CD4-positive, alpha-beta T cell (primary cell): ENCODE measurements around the gene MICAL2. TPM values are rescaled to one million over a fixed set of nuclear protein-coding genes. Genes with fewer than 3 reads are reported as not detected.

Experiments
- ATAC-seq: fragments of 200-7000 bp; cut with Tn5 transposase; one replicate; pipeline ENCODE4 v1.10.0; 2022; ENCODE audit warnings: mild to moderate bottlenecking; ENCODE audit not compliant: poor library complexity
- CTCF ChIA-PET: fragments of 350-600 bp; sonication (Branson Sonifier 250); formaldehyde crosslinking; loops from one replicate; lab custom pipeline; 2021; ENCODE audit warnings: antibody characterized with exemption, inconsistent platforms; lab: Charles Lee
- POLR2A ChIA-PET: fragments of 350-600 bp; sonication (Branson Sonifier 250); formaldehyde crosslinking; loops from one replicate; lab custom pipeline; 2021; ENCODE audit warnings: antibody characterized with exemption, inconsistent platforms; lab: Charles Lee
- DNase-seq, 14 experiments: peaks; one replicate each; pipeline ENCODE4 v3.0.0-alpha.2; 2013 to 2020; ENCODE audit warnings: mixed read lengths in 2 of 14
- H3K27ac ChIP-seq, 2 donors: one replicate each; pipeline versions ENCODE4 v1.5.1 to v1.7.0; 2013; ENCODE audit warnings: low read length in 2 of 2, low read depth in 1 of 2, mild to moderate bottlenecking in 1 of 2
- H3K27me3 ChIP-seq, 2 experiments: 1 replicate in 1 of 2; 2 replicates in 1 of 2; pipeline versions ENCODE4 v1.6.1 to v1.7.0; 2013; ENCODE audit warnings: low read length in 2 of 2, control low read depth in 1 of 2, mild to moderate bottlenecking in 1 of 2, moderate library complexity in 1 of 2; ENCODE audit not compliant: insufficient read depth in 2 of 2, control insufficient read depth in 1 of 2
- H3K36me3 ChIP-seq: one replicate; pipeline ENCODE4 v1.6.1; 2013; ENCODE audit warnings: low read length, control low read depth; ENCODE audit not compliant: insufficient read depth
- H3K4me1 ChIP-seq: one replicate; pipeline ENCODE4 v1.6.1; 2013; ENCODE audit warnings: low read length, control low read depth; ENCODE audit not compliant: insufficient read depth
- H3K4me3 ChIP-seq: one replicate; pipeline ENCODE4 v1.5.1; 2013; ENCODE audit warnings: mild to moderate bottlenecking, low read length, moderate library complexity
- H3K9me3 ChIP-seq, 2 experiments: 1 replicate in 1 of 2; 2 replicates in 1 of 2; pipeline versions ENCODE4 v1.6.1 to v1.7.0; 2013; ENCODE audit warnings: low read length in 2 of 2, mild to moderate bottlenecking in 2 of 2, control low read depth in 1 of 2, moderate library complexity in 1 of 2; ENCODE audit not compliant: control insufficient read depth in 1 of 2, insufficient read depth in 1 of 2
- H3K27ac Mint-ChIP-seq: one replicate; pipeline ENCODE4 v1.8.0; 2020; ENCODE audit warnings: mixed read lengths
- H3K27me3 Mint-ChIP-seq: one replicate; pipeline ENCODE4 v1.8.0; 2021; ENCODE audit warnings: mixed read lengths
- H3K36me3 Mint-ChIP-seq: one replicate; pipeline ENCODE4 v1.8.0; 2021; ENCODE audit warnings: low read depth, mixed read lengths
- H3K4me1 Mint-ChIP-seq: one replicate; pipeline ENCODE4 v1.8.0; 2021; ENCODE audit warnings: low read depth, mixed read lengths
- H3K4me3 Mint-ChIP-seq: one replicate; pipeline ENCODE4 v1.8.0; 2020; ENCODE audit warnings: mild to moderate bottlenecking, mixed read lengths
- H3K9me3 Mint-ChIP-seq: one replicate; pipeline ENCODE4 v1.8.0; 2020; ENCODE audit warnings: mixed read lengths
- intact Hi-C, 2 experiments: fragments of 100-400 bp; cut with DNase I in 1 of 2; cut with micrococcal nuclease in 1 of 2; formaldehyde crosslinking; loops; one replicate each; pipeline versions ENCODE4 v1.15.1 to v1.9.0; 2023 to 2025; cut with DNase I, micrococcal nuclease
- total RNA-seq, 174 experiments: library from RNA in 2 of 174; stranded (reverse) in 2 of 174; gene quantifications; one replicate each; pipeline ENCODE4 v1.2.3 and lab custom pipeline; 2021 to 2026
- TF ChIP-seq, protein P1 (sequence below): fragments of 200-600 bp; IDR thresholded peaks from one replicate; pipeline ENCODE4 v1.8.0; 2022; ENCODE audit warnings: antibody characterized with exemption, mild to moderate bottlenecking

Gene MICAL2
- total RNA-seq, 2 experiments from 2014 or later = 12.8 to 14.1 TPM

GRCh38 chr11:12269104-12269441 lies 158.7 kb downstream of the MICAL2 start:
- no peaks in the 10 kb centered on the region for H3K9me3 ChIP-seq
- no peak for DNase-seq
- Mint-ChIP-seq H3K27me3 (no peaks in the 10 kb centered on the region), H3K4me1 (no peaks in the 10 kb centered on the region), H3K36me3 (no peaks in the 10 kb centered on the region), H3K27ac (no peak overlapping the region), H3K9me3 (no peaks in the 10 kb centered on the region), H3K4me3 (no peak overlapping the region)
- no peak overlapping the region for H3K4me3 ChIP-seq
- H3K4me1 ChIP-seq = no peaks in the 10 kb centered on the region
- H3K36me3 ChIP-seq = peaks cover 3% of the 10 kb centered on the region
- H3K27me3 ChIP-seq = no peaks in the 10 kb centered on the region
- intact Hi-C loops = no loop called here
- TF ChIP-seq, protein P1, sequence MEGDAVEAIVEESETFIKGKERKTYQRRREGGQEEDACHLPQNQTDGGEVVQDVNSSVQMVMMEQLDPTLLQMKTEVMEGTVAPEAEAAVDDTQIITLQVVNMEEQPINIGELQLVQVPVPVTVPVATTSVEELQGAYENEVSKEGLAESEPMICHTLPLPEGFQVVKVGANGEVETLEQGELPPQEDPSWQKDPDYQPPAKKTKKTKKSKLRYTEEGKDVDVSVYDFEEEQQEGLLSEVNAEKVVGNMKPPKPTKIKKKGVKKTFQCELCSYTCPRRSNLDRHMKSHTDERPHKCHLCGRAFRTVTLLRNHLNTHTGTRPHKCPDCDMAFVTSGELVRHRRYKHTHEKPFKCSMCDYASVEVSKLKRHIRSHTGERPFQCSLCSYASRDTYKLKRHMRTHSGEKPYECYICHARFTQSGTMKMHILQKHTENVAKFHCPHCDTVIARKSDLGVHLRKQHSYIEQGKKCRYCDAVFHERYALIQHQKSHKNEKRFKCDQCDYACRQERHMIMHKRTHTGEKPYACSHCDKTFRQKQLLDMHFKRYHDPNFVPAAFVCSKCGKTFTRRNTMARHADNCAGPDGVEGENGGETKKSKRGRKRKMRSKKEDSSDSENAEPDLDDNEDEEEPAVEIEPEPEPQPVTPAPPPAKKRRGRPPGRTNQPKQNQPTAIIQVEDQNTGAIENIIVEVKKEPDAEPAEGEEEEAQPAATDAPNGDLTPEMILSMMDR = no peak
- POLR2A ChIA-PET = interaction anchor here (0.6 kb wide), 1 partner anchor 245 kb away, joined by 3 read pairs; no protein-coding TSS in a partner anchor
- CTCF ChIA-PET = no interaction called here
- no peak overlapping the region for H3K27ac ChIP-seq
- no peak for ATAC-seq

DNA sequence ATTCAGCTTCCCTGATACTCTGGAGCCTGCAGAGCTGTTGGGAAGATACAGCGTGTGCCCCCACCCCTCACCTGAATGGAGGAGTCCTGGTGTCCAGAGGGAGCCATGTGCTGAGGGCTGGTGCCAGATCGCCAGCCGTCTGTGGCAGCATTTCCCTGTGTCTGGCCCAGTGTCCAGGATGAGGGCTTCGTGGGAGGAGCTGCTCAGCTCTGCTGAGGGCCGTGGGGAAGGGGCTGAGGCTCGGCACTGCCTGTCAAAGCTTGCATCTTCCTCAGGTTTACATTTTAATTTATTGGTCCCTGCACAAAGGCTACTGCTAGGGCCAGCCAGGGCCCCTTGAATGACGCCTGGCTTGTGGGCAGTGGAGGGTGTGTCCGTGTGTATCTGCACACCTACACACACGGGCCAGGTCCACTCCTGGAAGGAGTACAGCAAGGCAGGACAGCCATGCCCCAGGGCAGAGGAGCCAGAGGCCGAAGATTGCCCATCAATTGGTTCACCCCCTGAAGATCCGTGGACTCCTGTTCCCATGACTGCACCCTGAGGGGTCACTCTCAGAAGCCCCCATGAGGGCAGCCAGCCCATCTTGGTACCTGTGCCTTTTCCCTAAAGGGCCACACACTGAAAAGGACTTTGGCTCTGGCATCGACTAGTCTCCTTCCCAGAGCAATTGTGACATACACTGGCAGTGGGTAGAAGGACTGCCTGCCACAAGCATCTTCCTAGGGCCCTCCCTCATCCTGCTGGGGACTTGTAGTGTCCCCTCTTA lies 159.2 kb downstream of the MICAL2 start:
- ChIA-PET POLR2A (interaction anchor here (0.6 kb wide), 1 partner anchor 245 kb away, joined by 3 read pairs; no protein-coding TSS in a partner anchor), CTCF (no interaction called here)
- H3K27me3 ChIP-seq = no peaks in the 10 kb centered on the region
- no peak for ATAC-seq
- H3K9me3 Mint-ChIP-seq = no peaks in the 10 kb centered on the region
- no peak overlapping the region for H3K27ac Mint-ChIP-seq
- H3K4me1 ChIP-seq = no peaks in the 10 kb centered on the region
- no peak overlapping the region for H3K27ac ChIP-seq
- H3K4me1 Mint-ChIP-seq = no peaks in the 10 kb centered on the region
- TF ChIP-seq, protein P1 = no peak
- H3K36me3 ChIP-seq = no peaks in the 10 kb centered on the region
- H3K9me3 ChIP-seq = no peaks in the 10 kb centered on the region
- H3K27me3 Mint-ChIP-seq = no peaks in the 10 kb centered on the region
- no peak overlapping the region for H3K4me3 ChIP-seq
- no peaks in the 10 kb centered on the region for H3K36me3 Mint-ChIP-seq
- no peak overlapping the region for H3K4me3 Mint-ChIP-seq
- intact Hi-C loops = no loop called here
- DNase-seq = no peak

GRCh38 chr11:12270215-12270797 lies 159.9 kb downstream of the MICAL2 start:
- Histone ChIP-seq H3K4me3 (no peak overlapping the region), H3K9me3 (no peaks in the 10 kb centered on the region), H3K27me3 (no peaks in the 10 kb centered on the region), H3K36me3 (no peaks in the 10 kb centered on the region), H3K4me1 (no peaks in the 10 kb centered on the region), H3K27ac (no peak overlapping the region)
- TF ChIP-seq, protein P1 = no peak
- ATAC-seq = no peak
- Mint-ChIP-seq H3K36me3 (no peaks in the 10 kb centered on the region), H3K4me3 (no peak overlapping the region), H3K27me3 (no peaks in the 10 kb centered on the region), H3K9me3 (no peaks in the 10 kb centered on the region), H3K27ac (no peak overlapping the region), H3K4me1 (no peaks in the 10 kb centered on the region)
- intact Hi-C loops = no loop called here
- ChIA-PET CTCF (no interaction called here), POLR2A (no interaction called here)
- DNase-seq = no peak
